ENCODE data around the gene B4GALT7.
"Not testable (repeated sequence)": the region's sequence is repeated elsewhere in the genome, so short reads cannot be mapped to it uniquely, and the experiment has no call there.

The B4GALT7 gene

GRCh38 chr5:177610131-177610769, 10.3 kb downstream of the B4GALT7 start:
- DNase-seq: no peak

GRCh38 chr5:177610770-177611445, 11.0 kb downstream of the B4GALT7 start:
- no peak for DNase-seq

GRCh38 chr5:177611446-177612214, 11.7 kb downstream of the B4GALT7 start:
- no peak for DNase-seq

- no peak for DNase-seq
These were observed 12.3 kb downstream of the B4GALT7 start for GRCh38 chr5:177612215-177612673.

GRCh38 chr5:177620560-177620959, 20.6 kb downstream of the B4GALT7 start:
- no peak for DNase-seq

GRCh38 chr5:177624172-177624571, 24.2 kb downstream of the B4GALT7 start:
- DNase-seq: not testable (repeated sequence)

- DNase-seq: not testable (repeated sequence)
These were observed 30.3 kb downstream of the B4GALT7 start for GRCh38 chr5:177630186-177630585.

- DNase-seq: not testable (repeated sequence)
These were observed 35.0 kb downstream of the B4GALT7 start for GRCh38 chr5:177634912-177635311.

- DNase-seq: not testable (repeated sequence)
These were observed 45.5 kb downstream of the B4GALT7 start for GRCh38 chr5:177645462-177645861.

- DNase-seq: not testable (repeated sequence)
These were observed 51.3 kb downstream of the B4GALT7 start for GRCh38 chr5:177651235-177651634.

GRCh38 chr5:177657846-177658245, 57.9 kb downstream of the B4GALT7 start:
- not testable (repeated sequence) for DNase-seq

GRCh38 chr5:177658542-177658941, 58.6 kb downstream of the B4GALT7 start:
- not testable (repeated sequence) for DNase-seq
